PC-3 (cell line): ENCODE results near the gene PDHX.

Experiments
- CTCF ChIP-seq: fragments of 300-600 bp; sonication (generic); conservative IDR thresholded peaks from 2 replicates; pipeline ENCODE4 v1.5.1; 2017; ENCODE audit warnings: antibody characterized with exemption, low read depth, mild to moderate bottlenecking, low read length
- EZH2phosphoT487 ChIP-seq: fragments of 300-600 bp; sonication (generic); IDR thresholded peaks from 2 replicates; pipeline ENCODE4 v1.6.1; 2018; ENCODE audit warnings: mild to moderate bottlenecking, antibody characterized with exemption, low read length, borderline replicate concordance

GRCh38 chr11:35042913-35043312 lies 126.5 kb downstream of the PDHX start:
- TF ChIP-seq CTCF, result no peak
- TF ChIP-seq EZH2phosphoT487, result no peak
